ENCODE measurements around the gene ZSWIM5.
"Not testable (repeated sequence)": the region's sequence is repeated elsewhere in the genome, so short reads cannot be mapped to it uniquely, and the experiment has no call there.

ZSWIM5 gene

DNA sequence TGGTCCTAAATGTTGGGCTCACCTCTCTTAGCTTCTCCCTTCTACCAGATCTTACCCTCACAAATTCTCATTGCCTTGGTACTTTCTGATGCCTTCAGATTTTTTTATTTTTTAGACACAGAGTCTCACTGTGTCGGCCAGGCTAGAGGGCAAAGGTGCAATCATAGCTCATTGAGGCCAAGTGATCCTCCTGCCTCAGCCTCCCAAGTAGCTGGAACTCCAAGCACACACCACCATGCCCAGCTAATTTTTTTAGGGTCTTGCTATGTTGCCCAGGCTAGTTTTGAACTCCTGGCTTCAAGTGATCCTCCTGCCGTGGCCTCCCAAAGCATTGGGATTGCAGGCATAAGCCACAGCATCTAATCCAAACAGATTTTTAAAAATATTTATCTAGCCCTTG, 69.4 kb downstream of the ZSWIM5 start:
- DNase-seq: no peak

DNA sequence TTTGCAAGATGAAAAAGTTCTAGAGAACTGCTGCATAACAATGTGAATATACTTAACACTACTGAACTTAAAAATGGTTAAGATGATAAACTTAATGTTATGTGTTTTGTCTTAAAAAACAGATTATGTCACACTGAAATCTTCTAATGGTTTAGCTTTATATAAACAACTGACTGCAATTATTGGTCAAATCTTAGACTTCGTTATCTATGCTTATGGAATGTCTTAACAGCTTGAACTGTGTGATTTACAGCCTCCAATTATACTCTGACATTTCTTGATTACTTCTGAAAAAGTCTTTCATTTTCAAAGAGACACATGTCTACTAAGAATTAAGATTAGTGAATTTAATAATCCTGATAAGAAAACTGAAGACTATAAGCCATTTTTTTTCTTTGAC, 71.1 kb downstream of the ZSWIM5 start:
- no peak for DNase-seq

DNA sequence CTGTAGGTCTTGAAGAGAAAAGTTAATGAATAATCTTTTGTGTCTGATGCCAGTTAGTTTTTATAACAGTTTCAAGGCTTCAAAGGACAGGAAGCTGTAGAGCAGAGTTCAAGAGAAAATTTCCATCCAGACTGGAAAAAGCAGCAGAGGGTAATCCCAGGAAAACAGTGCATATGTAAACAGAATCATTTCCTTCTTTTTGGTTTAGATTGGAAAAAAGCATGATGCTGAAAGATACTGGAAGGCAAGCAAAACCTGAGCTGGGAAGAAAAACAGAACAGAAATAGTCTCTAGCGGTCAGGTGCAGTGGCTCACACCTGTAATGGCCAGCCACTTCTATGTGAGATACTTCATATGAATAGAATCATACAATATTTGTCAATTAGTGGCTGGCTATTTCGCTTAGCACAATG, 71.9 kb downstream of the ZSWIM5 start:
- no peak for DNase-seq

DNA sequence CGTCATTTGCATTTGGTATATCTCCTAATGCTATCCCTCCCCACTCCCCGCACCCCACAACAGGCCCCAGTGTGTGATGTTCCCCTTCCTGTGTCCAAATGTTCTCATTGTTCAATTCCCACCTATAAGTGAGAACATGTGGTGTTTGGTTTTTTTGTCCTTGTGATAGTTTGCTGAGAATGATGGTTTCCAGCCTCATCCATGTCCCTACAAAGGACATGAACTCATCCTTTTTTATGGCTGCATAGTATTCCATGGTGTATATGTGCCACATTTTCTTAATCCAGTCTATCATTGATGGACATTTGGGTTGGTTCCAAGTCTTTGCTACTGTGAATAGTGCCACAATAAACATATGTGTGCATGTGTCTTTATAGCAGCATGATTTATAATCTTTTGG, 73.7 kb downstream of the ZSWIM5 start:
- DNase-seq: not testable (repeated sequence)

DNA sequence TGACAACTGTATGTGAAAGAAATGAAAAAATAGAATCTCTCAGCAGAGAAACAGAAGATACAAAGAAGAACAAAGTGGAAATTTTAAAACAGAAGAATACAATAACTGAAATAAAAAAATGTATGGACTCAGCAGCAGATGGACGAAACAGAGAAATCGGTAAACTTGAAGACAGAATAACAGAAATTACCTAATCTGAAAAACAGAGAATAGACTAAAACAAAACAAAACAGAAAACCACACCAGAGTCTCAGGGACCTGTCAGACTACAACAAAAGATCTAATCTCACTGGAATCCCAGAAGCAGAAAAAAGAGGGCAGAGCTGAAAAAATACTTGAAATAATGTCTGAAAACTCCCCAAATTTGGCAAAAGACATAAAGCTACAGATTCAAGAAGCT, 83.0 kb downstream of the ZSWIM5 start:
- no peak for DNase-seq

- no peak for DNase-seq
Measured at GRCh38 chr1:45122724-45123123, 83.7 kb downstream of the ZSWIM5 start.

GRCh38 chr1:45117766-45118165, 88.6 kb downstream of the ZSWIM5 start:
- no peak for DNase-seq

GRCh38 chr1:45116820-45117219, 89.6 kb downstream of the ZSWIM5 start:
- DNase-seq: no peak

DNA sequence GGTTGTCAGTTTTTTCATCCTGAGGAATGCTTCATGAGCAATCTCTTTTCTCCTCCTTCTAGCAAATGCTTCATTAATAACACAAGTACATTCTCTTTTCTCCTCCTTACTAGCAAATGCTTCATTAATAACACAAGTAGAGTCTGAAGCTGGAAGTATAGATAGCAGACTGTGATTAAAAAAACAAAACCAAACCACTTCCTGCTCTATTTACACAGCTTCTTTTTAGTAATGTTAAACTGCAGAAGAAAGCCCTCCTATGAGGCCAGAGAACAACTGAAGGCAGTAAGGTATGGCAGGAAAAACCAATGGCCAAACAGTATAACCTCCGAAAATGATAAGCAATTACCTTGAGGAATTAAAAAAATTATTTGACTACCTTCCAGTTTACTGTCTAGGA, 90.1 kb downstream of the ZSWIM5 start:
- no peak for DNase-seq

- DNase-seq: not testable (repeated sequence)
Measured at GRCh38 chr1:45115198-45115597, 91.2 kb downstream of the ZSWIM5 start.

DNA sequence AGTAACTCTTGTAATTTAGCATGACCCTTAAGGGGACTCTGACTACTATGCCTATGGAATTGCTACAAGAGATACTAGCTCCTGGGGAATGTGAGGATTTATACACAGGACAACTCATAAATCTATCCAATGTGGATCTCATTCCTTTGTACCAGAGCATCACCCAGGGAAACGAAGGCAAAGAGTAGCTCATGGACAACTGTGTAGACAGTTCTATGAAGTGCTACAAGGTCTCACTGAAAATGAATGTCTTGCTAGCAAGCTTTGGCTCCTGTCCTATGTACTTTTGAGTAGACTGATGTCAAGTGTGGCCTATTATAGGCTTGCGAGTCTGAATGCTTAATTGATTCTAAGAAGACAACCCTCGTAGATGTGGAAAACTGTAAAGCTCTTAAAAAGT, 93.7 kb downstream of the ZSWIM5 start:
- DNase-seq: no peak

- no peak for DNase-seq
Measured at GRCh38 chr1:45111239-45111638, 95.2 kb downstream of the ZSWIM5 start.

DNA sequence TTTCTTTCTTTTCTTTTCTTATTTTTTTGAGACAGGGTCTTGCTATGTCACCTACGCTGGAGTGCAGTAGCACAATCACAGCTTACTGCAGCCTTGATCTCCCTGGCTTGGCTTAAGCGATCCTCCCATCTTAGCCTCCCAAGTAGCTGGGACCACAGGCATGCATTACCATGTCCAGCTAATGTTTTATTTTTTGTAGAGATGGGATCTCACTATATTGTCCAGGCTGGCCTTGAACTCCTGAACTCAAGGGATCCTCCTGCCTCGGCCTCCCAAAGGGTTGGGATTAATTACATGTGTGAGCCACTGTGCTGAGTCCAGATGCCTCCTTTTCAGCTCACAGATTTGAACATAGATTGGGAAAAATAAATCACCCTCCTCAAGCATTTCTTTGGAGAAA, 98.6 kb downstream of the ZSWIM5 start:
- DNase-seq: no peak

DNA sequence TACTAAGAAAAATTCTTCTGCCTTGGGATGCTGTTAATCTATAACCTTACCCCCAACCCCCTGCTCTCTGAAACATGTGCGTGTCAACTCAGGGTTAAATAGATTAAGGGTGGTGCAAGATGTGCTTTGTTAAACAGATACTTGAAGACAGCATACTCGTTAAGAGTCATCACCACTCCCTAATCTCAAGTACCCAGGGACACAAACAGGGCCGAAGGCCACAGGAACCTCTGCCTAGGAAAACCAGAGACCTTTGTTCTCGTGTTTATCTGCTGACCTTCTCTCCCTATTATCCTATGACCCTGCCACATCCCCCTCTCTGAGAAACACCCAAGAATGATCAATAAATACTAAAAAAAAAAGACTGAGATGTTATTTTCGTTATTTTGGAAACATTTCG, 99.5 kb downstream of the ZSWIM5 start:
- DNase-seq: not testable (repeated sequence)

- not testable (repeated sequence) for DNase-seq
Measured at GRCh38 chr1:45106156-45106545, 100.3 kb downstream of the ZSWIM5 start.

- DNase-seq: not testable (repeated sequence)
Measured at GRCh38 chr1:45105486-45106155, 100.8 kb downstream of the ZSWIM5 start.

GRCh38 chr1:45103534-45103933, 102.9 kb downstream of the ZSWIM5 start:
- no peak for DNase-seq

DNA sequence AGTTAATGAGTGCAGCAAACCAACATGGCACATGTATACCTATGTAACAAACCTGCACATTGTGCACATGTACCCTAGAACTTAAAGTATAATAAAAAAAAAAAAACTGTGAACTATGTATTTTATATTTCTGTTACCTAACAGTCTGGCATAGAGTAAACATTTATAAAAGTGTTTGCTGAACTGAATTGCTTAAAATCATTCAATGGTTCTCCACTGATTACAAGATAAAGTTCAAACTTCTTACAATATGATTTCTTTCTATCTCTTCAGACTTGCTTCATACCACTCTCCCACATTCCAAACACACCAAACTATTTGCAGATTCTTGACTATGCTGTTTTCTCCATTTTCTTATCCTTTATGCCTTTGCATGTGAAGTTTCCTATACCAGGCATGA, 104.5 kb downstream of the ZSWIM5 start:
- no peak for DNase-seq

GRCh38 chr1:45101528-45101927, 104.9 kb downstream of the ZSWIM5 start:
- DNase-seq: not testable (repeated sequence)

GRCh38 chr1:45097944-45098343, 108.5 kb downstream of the ZSWIM5 start:
- no peak for DNase-seq

- DNase-seq: no peak
Measured at GRCh38 chr1:45097079-45097478, 109.3 kb downstream of the ZSWIM5 start.

DNA sequence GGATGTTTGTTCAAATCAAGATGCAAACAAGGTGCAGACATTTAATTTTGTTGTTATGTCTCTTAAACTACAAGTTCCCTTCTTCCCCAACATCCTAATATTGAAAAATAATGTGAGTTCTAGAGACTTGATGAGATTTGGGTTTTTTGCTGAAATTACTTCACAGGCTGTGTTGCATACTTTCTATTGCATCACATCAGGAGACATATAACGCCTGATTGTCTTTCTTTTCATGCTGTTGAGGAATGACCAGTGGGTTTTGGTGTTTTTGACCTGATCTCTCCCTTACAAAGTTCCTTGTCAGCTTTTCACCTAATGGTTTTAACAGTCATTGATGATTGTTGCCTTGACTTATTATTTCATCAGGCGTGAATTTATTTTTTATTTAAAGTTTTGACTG, 111.0 kb downstream of the ZSWIM5 start:
- DNase-seq: no peak

DNA sequence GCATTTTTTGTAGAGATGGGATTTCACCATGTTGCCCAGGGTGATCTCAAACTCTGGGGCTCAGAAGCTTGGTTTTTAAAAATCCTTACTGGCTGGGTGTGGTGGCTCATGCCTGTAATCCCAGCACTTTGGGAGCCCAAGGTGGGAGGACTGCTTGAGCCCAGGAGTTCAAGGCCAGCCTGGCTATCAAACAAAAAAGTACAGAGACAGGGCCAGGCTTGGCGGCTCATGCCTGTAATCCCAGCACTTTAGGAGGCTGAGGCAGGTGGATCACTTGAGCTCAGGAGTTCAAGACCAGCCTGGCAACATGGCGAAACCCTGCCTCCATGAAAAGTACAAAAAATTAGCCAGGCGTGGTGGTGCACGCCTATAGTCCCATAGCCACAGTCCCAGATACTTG, 112.0 kb downstream of the ZSWIM5 start:
- DNase-seq: not testable (repeated sequence)

GRCh38 chr1:45093334-45093733, 113.1 kb downstream of the ZSWIM5 start:
- DNase-seq: no peak

GRCh38 chr1:45089711-45090110, 116.7 kb downstream of the ZSWIM5 start:
- DNase-seq: no peak

Data from right hindlimb (tissue), 1 donor.